ENCODE data around the gene RHOB.

The RHOB gene

DNA sequence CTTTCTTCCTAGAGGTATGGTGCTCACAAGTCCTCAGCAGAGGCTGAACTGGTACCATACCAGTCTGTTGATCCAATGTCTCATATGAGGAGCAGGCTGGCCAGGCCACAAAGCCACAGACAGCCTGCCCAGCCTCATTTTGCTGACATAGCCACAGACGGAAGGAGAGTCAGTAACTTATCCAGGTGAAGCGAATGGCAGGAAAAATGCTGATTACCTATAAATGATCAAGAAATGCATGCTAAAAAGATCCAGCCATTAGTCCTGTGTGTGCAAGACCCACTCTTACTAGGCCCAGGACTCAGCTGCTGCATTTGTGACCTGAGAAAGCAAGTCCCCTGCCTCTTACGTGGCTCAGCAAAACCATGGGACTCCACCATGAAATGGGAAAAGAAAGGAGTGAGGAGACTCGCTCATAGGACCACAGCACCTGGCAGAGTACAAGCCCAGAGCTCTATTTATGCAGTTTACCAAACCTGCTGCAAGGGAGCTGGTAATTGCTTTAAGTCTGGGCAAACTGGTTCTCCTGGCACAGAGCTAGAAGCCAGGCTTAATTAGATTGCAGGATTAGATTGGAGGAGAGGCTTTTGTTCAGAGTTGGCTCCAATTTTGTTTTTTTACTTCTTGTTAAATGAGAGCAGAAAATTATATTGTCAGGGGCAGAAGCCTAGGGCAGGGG lies 19.0 kb downstream of the RHOB start:
- H3K4me1 ChIP-seq (ENCODE audit: control insufficient read depth, low read length), result no peaks in the 10 kb centered on the region
- no peaks in the 10 kb centered on the region for H3F3A ChIP-seq (ENCODE audit: control insufficient read depth, insufficient read depth)
- no peaks in the 10 kb centered on the region for H3K79me2 ChIP-seq (ENCODE audit: control insufficient read depth, low read length)
- no peak overlapping the region for H3K27ac ChIP-seq (ENCODE audit: low read depth, low read length)
- no peaks in the 10 kb centered on the region for H3K9me3 ChIP-seq (ENCODE audit: control insufficient read depth, insufficient read depth, low read length)
- no peaks in the 10 kb centered on the region for H3K9me2 ChIP-seq (replicated peaks; ENCODE audit: control insufficient read depth, low read length)
- no peaks in the 10 kb centered on the region for H3K36me3 ChIP-seq (ENCODE audit: control insufficient read depth, low read length)
- no peaks in the 10 kb centered on the region for H4K20me1 ChIP-seq (ENCODE audit: control insufficient read depth, insufficient read depth, low read depth, low read length)
- TF ChIP-seq EZH2phosphoT487 (IDR thresholded peaks at IDR 0.05; ENCODE audit: borderline replicate concordance, low read length), result no peak
- no peak for TF ChIP-seq CTCF (IDR thresholded peaks at IDR 0.05; ENCODE audit: low read depth, low read length, poor library complexity, severe bottlenecking)
- H3K4me3 ChIP-seq (ENCODE audit: low read length), result no peak overlapping the region
- H3K27me3 ChIP-seq (ENCODE audit: control insufficient read depth, low read length), result 0 out of 2 replicates have a peak, but pooled peaks cover 5% of the 10 kb centered on the region
- no peak overlapping the region for H3K4me2 ChIP-seq (ENCODE audit: low read length)

GRCh38 chr2:20467789-20468548 lies 21.1 kb downstream of the RHOB start:
- no peaks in the 10 kb centered on the region for H3K9me3 ChIP-seq (ENCODE audit: control insufficient read depth, insufficient read depth, low read length)
- no peak overlapping the region for H3K4me2 ChIP-seq (ENCODE audit: low read length)
- H3K79me2 ChIP-seq (ENCODE audit: control insufficient read depth, low read length), result no peaks in the 10 kb centered on the region
- no peaks in the 10 kb centered on the region for H3F3A ChIP-seq (ENCODE audit: control insufficient read depth, insufficient read depth)
- H4K20me1 ChIP-seq (ENCODE audit: control insufficient read depth, insufficient read depth, low read depth, low read length), result no peaks in the 10 kb centered on the region
- H3K4me1 ChIP-seq (ENCODE audit: control insufficient read depth, low read length), result no peaks in the 10 kb centered on the region
- H3K4me3 ChIP-seq (ENCODE audit: low read length), result no peak overlapping the region
- no peak overlapping the region for H3K27ac ChIP-seq (ENCODE audit: low read depth, low read length)
- H3K36me3 ChIP-seq (ENCODE audit: control insufficient read depth, low read length), result no peaks in the 10 kb centered on the region
- H3K9me2 ChIP-seq (replicated peaks; ENCODE audit: control insufficient read depth, low read length), result no peaks in the 10 kb centered on the region
- H3K27me3 ChIP-seq (ENCODE audit: control insufficient read depth, low read length), result 0 out of 2 replicates have a peak, but pooled peaks cover 6% of the 10 kb centered on the region
- no peak for TF ChIP-seq CTCF (IDR thresholded peaks at IDR 0.05; ENCODE audit: low read depth, low read length, poor library complexity, severe bottlenecking)
- TF ChIP-seq EZH2phosphoT487 (IDR thresholded peaks at IDR 0.05; ENCODE audit: borderline replicate concordance, low read length), result no peak

- H3K27ac ChIP-seq (ENCODE audit: low read depth, low read length), result no peak overlapping the region
- H3K79me2 ChIP-seq (ENCODE audit: control insufficient read depth, low read length), result no peaks in the 10 kb centered on the region
- H3K4me3 ChIP-seq (ENCODE audit: low read length), result no peak overlapping the region
- 0 out of 2 replicates have a peak, but pooled peaks cover 6% of the 10 kb centered on the region for H3K27me3 ChIP-seq (ENCODE audit: control insufficient read depth, low read length)
- H3K9me2 ChIP-seq (replicated peaks; ENCODE audit: control insufficient read depth, low read length), result no peaks in the 10 kb centered on the region
- H4K20me1 ChIP-seq (ENCODE audit: control insufficient read depth, insufficient read depth, low read depth, low read length), result no peaks in the 10 kb centered on the region
- no peaks in the 10 kb centered on the region for H3K36me3 ChIP-seq (ENCODE audit: control insufficient read depth, low read length)
- no peaks in the 10 kb centered on the region for H3K9me3 ChIP-seq (ENCODE audit: control insufficient read depth, insufficient read depth, low read length)
- TF ChIP-seq CTCF (IDR thresholded peaks at IDR 0.05; ENCODE audit: low read depth, low read length, poor library complexity, severe bottlenecking) (no peak), EZH2phosphoT487 (IDR thresholded peaks at IDR 0.05; ENCODE audit: borderline replicate concordance, low read length) (no peak)
- no peaks in the 10 kb centered on the region for H3F3A ChIP-seq (ENCODE audit: control insufficient read depth, insufficient read depth)
- no peak overlapping the region for H3K4me2 ChIP-seq (ENCODE audit: low read length)
- H3K4me1 ChIP-seq (ENCODE audit: control insufficient read depth, low read length), result no peaks in the 10 kb centered on the region
Measured at GRCh38 chr2:20468549-20469500, 22.0 kb downstream of the RHOB start.
